Left lobe of liver (tissue), 2 donors: ENCODE data around the gene PCBP1. TPM values are rescaled to one million over a fixed set of nuclear protein-coding genes. Genes with fewer than 3 reads are reported as not detected.
"Not testable (repeated sequence)": the region's sequence is repeated elsewhere in the genome, so short reads cannot be mapped to it uniquely, and the experiment has no call there.

Source experiments
- ATAC-seq: fragments of 200-7000 bp; cut with Tn5 transposase; one replicate; pipeline ENCODE4 v1.9.1; 2020; ENCODE audit warnings: mild to moderate bottlenecking, moderate library complexity
- DNase-seq: peaks from one replicate; pipeline ENCODE4 v3.0.0-alpha.2; 2020; ENCODE audit warnings: low spot score
- total RNA-seq: library from RNA; stranded (reverse); gene quantifications from one replicate; pipeline ENCODE4 v1.2.1, GENCODE V29; 2021
- donor health status: DM: no; HTN: no; CAD: no; lungs with moderate emphysema.
- donor health status: DM: no; HTN: yes; CAD: no.

PCBP1 gene
- total RNA-seq, 1 donor from 2014 or later: 161 TPM

DNA sequence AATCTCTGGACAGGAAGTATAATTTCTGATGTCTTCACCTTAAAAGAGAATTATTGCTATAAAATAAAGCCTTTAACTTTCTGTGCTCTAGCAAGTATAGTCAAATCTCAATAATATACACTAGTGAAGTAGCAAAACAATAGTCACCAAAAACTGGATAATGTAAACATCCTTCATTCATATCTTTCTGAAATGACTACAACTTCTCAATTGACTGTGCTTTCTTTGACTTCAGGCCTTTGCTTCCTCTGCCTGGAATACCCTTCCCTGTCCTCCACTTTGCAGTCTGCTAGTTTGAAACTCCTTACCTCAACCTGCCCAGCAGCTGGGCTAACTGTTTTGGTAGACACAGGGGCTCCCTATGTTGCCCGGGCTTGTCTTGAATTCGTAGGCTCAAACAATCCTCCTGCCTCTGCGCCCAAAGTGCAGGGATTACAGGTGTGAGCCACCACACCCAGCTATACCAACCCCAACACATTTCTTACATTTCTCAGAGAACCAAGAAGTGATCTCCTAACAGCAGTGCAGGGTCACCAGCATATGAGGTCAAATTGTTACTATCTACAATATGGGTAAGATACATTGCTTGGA is 6.6 kb upstream of the PCBP1 start:
- DNase-seq (no peak), ATAC-seq (no peak)

DNA sequence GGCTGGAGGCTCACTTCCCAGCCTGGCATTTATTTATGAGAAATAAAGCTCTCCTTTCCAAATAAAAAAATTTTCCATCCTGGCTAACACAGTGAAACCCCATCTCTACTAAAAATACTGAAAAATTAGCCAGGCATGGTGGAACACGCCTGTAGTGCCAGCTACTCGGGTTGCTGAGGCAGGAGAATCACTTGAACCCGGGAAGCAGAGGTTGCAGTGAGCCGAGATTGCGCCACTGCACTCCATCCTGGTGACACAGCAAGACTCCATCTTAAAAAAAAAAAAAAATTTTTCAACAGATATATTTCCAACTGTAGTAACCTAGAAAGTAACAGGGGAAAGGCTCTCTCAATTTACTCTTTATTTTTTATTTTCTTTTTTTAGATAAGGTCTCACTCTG is 6.1 kb upstream of the PCBP1 start:
- ATAC-seq: no peak
- no peak for DNase-seq

DNA sequence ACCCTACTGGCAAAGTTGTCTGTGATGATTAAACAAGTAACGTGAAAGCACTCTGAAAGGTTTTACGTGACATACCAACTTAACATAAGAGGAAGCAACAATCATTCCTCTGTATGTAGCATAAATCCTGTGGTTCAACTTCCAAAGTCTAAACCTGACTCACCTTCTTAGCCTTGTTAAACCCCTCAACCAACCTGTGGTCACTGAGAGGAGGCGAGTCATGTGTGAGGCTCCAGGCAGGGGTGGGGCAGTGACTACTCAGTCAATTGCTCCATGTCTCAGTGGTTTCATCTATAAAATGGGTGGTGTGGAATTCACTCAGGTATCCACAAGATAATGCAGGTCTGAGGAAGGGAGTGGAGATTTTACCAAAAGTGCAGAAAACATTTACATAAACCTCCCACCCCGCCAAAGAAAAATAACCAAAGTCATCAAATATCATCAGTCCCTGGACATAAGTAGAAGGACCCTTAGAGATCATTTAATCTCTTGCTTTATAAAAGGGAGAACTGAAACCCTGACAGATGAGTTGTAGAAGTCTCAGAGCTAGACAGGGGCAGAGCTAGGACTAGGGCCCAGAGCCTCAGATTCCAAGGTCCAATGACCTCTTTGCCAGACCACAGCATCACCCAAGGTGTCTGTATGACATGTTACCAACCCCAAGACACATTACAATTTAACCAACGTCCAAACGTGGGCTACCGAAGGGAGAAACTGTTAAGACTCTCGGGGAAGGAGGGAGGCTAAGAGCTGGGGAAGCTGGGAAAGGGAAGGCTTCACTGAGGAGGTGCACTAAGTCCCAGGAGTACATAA is 3.7 kb upstream of the PCBP1 start:
- ATAC-seq (no peak), DNase-seq (no peak)

DNA sequence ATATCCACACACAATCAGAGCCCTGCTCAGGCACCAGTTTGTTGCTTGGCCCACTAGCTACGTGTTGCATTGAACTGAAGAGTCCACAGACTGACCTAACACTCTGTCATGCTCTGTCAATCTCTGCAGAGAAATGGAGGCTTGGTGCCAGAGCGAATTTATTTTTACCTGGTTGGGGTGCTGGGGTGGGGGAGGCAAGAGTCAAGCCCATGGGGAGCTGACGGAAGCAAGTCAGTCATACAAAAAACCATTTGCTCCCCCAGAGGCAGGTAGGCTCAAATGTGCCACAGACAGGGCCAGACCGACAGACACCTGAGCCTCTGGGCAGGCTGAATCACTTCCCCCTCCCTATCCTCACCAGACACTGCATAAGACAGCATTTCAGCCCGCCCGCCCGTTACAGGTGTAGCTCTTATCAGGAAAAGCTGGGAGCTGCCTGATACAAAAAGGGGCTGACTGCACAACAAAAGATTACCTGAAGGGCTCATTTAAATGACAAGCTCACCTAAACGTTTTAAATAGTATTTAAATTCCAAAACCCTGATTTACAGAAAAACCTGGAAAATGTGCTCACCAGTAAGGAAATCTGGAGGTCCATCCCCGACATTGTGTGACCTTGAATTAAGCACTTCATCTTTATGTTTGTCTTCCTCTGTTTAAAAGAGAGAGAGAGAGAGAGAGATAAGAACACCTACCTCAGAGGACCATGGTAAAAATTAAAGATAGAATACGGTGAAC is 2.1 kb upstream of the PCBP1 start:
- peak; percentile 49 for ATAC-seq
- DNase-seq: peak; percentile 75

DNA sequence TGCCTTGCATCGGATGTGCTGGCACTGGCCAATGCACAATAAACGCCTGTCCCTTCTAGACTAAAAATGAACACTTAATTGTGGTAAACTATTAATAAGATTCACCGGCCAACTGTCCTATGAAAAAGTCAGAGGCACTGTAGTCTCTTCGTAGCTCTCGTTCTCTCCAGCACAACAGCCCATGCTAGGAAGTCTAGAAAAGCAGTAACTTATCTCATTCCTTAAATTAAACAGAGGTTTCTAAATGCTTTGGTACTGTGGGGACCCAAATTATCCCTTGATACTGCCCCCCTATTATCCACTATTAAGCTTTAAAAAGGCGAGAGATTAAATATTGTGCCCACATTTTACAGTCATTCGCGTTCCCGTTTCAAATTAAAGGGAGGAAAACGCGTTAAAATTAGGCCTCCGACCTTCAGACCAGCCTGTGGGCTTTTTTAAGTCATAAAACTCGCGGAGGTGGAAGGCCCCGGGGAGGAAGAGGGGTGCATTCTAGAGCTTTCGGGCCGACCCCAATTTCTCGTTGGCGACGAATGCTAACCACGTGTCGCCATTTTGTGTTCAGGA is 1.5 kb upstream of the PCBP1 start:
- ATAC-seq (no peak), DNase-seq (no peak)

DNA sequence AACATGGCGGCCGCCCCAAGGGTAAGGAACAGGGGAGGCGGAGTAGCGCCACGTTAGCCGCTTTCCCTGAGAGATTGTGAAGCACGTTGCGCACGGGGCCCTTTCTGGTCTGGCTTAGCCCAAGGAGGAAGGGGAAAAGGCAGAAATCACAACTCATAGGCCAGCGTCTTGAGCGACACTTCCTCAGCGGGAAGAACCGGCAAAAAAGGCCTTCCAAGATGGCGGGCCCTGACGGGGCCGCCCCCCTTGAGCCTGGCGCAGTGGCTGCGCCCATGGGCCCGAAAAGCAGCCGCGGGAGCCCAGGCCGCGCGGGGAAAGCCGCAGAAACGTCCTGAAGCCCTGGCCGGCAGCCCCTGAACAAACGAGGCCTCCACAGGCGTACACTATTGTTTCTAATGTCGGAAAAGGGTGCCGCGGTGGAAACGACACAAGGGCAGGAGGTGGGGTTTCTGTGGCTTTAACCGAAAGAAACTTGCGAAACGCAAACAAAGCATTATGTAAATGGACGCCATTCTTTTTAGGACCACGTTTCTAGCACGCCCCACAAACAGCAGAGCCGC is 919 bp upstream of the PCBP1 start:
- peak; percentile 80 for DNase-seq
- ATAC-seq: peak; percentile 49

DNA sequence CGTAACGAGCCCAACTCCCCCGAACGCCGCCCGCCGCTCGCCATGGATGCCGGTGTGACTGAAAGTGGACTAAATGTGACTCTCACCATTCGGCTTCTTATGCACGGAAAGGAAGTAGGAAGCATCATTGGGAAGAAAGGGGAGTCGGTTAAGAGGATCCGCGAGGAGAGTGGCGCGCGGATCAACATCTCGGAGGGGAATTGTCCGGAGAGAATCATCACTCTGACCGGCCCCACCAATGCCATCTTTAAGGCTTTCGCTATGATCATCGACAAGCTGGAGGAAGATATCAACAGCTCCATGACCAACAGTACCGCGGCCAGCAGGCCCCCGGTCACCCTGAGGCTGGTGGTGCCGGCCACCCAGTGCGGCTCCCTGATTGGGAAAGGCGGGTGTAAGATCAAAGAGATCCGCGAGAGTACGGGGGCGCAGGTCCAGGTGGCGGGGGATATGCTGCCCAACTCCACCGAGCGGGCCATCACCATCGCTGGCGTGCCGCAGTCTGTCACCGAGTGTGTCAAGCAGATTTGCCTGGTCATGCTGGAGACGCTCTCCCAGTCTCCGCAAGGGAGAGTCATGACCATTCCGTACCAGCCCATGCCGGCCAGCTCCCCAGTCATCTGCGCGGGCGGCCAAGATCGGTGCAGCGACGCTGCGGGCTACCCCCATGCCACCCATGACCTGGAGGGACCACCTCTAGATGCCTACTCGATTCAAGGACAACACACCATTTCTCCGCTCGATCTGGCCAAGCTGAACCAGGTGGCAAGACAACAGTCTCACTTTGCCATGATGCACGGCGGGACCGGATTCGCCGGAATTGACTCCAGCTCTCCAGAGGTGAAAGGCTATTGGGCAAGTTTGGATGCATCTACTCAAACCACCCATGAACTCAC is 673 bp downstream of the PCBP1 start:
- peak; percentile 20 for ATAC-seq
- peak; percentile 71 for DNase-seq

DNA sequence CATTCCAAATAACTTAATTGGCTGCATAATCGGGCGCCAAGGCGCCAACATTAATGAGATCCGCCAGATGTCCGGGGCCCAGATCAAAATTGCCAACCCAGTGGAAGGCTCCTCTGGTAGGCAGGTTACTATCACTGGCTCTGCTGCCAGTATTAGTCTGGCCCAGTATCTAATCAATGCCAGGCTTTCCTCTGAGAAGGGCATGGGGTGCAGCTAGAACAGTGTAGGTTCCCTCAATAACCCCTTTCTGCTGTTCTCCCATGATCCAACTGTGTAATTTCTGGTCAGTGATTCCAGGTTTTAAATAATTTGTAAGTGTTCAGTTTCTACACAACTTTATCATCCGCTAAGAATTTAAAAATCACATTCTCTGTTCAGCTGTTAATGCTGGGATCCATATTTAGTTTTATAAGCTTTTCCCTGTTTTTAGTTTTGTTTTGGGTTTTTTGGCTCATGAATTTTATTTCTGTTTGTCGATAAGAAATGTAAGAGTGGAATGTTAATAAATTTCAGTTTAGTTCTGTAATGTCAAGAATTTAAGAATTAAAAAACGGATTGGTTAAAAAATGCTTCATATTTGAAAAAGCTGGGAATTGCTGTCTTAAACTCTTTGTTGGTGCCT is 1.4 kb downstream of the PCBP1 start:
- ATAC-seq: peak; percentile 2
- no peak for DNase-seq

DNA sequence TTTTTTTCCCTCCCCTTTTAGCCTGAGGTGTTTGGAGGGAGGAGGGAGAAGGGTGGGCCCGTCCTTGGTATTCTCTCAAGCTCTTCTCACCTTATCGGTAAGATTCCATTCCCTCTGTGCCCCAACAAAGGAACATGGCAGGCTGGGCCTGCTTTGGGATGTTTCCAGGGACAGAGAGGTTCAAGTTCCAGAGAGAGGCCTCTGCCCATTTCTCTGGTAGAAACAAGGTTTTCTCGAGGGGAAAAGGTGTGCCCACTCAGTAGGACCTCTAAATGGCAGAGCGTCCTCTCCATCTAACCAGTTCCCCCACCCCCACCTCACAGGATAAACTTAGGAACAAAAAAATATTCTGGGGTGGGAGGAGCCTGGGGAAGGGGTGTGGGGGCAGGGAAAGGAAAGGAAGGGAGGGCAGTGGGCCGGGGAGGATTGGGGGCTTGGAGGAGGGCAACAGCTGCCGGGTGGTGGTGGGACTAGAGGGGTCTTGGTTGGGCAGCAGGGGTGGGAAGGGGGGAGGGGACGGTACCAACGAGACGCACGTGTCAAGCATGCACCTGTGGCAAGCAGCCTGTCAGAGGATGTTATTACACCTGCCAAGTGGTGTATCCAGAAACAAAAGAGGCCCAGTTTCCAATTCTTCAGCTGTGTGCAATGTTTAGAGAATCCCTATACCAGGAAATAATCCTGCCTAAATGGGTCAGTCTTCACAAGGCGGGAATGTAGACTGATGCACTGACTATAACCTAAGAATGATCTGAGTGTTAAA is 2.1 kb downstream of the PCBP1 start:
- ATAC-seq: no peak
- DNase-seq: no peak

DNA sequence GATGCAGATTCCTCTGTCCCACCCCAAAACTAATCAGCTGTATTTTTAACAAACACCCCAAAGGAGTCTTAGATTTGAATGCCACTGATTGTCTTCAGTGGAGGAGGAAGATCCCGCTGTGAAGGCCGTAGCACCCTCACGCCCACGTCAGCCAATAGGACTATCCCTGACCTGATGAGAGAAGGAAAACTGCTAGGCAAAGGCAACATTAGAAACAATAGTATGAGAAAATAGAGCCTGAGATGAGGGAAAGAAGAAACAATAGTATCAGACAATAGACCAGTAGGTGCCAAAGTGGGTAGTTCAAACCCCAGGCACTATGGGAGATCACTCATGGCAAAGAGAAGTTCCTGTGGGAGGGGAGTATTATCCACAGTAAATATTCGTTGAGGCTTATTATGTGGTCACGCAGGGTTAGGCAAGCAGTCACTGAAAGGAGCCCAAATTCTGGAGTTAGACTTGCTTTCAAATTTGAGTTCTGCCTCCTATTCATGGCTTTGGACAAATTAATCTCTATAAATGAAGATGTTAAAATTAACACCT is 2.8 kb downstream of the PCBP1 start:
- ATAC-seq: no peak
- no peak for DNase-seq

DNA sequence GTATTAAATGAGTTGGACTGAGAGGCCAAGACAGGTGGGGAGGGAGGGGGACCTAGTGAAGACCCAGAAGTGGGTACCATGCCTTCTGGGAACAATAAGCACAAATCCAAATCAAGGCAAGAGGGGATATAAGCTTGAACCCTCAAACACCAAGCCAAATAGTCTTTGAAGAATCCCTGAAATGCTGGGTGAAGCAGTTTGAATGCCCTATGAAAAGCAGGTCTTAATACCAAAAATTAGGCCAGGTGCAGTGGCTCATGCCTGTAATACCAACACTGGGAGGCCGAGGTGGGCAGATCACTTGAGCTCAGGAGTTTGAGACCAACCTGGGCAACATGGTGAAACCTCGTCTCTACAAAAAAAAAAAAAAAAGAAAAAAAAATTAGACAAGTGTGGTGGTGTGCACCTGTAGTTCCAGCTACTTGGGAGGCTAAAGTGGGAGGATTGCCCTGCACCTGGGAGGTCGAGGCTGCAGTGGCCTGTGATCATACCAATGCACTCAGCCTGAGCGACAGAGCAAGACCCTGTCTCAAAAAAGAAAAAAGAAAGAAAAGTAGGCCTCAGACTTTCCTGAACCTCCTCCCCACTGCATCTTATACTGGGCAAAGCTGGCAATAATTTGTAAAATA is 3.5 kb downstream of the PCBP1 start:
- no peak for DNase-seq
- no peak for ATAC-seq

DNA sequence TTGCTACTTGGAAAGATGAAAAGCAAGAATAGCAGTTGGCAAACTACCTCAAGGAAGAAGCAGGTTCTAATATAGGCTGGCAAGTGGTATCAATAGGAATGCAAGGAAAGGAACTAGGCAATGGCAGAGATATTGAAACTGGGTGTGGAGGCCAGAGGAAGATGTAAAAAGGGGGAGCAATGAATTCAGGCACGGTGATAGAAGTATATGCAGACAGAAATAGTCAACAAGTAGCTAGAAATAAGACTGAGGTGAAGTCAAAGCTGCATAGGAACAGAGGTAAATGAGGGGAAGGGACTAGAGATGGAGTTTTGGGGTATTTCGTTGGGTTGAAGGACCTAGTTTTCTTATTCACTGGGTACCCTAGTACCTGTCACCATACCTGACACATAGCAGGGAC is 4.1 kb downstream of the PCBP1 start:
- no peak for ATAC-seq
- DNase-seq: no peak

DNA sequence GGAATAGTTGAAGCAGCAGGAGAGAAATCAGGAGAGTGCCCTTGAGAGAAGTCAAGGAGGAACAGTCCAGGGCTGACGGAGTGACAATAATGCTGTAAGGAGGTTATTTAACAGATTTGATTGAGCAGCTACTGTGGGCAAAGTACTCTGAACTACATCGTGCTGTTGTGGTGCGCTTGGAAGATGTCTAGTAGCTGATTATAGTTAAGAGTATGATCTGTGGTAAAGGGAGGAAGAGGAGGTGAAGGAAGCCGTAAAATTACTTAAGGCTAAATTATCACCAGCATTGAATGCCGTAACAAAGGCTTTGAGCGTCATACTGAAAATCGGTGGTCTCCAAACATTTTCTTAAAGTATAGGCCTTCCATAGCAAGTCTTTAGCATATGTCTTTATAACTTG is 4.5 kb downstream of the PCBP1 start:
- DNase-seq: no peak
- ATAC-seq: no peak

DNA sequence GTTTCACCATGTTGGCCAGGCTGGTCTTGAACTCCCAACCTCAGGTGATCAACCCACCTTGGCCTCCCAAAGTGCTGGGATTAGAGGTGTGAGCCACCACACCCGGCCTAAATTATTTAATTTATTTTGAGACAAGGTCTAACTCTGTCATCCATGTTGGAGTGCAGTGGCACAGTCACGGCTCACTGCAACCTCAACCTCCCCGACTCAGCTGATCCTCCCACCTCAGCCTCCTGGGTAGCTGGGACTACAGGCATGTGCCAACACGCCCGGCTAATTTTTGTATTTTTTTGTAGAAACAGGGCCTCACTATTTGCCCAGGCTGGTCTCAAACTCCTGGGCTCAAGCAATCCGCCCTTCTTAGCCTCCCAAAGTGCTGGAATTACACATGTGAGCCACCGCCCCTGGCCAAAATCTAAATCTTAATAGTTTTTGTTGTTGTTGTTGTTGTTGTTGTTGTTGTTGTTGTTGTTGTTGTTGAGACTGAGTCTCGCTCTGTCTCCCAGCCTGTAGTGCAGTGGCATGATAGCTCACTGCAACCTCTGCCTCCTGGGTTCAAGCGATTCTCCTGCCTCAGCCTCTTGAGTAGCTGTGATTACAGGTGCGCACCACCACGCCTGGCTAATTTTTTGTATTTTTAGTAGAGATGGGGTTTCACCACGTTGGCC is 5.4 kb downstream of the PCBP1 start:
- not testable (repeated sequence) for DNase-seq, ATAC-seq

DNA sequence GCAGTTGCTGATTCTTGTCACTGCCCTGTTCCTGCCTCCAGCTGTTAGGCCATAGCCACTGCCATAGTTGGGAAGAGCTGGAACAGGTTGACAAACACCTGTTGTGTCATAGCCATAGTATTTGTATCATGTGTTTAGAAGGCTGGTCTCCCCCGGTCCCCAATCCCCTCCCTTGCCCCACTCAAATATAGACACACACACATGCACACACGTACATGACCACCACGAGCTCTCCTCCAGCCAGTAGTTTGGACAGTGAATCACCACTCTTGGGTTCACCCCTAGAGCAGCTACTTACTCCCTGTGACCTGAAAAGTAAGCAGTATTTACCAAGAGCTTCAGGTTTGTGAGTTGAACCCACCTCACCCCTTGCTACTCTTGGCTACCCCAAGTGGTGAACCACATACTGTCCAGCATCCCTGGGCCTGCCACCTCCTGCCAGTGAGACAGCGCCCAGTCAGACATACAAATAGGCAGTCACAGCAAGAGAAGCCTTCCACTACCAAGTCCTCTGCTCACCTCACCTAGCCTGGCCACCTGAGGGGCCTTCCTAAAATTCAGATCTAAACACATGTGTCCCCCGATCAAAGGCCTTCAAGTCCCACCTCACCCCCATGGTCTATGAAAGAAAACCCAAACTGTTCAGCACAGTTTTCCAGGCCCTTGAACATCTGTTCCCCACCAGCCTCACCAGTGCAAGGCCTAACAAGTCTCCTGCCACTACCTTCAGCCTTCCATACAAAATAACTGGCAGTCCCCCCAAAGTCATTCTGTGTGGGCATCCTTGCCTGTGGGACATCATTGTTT is 7.1 kb downstream of the PCBP1 start:
- DNase-seq (no peak), ATAC-seq (peak; percentile 5)

DNA sequence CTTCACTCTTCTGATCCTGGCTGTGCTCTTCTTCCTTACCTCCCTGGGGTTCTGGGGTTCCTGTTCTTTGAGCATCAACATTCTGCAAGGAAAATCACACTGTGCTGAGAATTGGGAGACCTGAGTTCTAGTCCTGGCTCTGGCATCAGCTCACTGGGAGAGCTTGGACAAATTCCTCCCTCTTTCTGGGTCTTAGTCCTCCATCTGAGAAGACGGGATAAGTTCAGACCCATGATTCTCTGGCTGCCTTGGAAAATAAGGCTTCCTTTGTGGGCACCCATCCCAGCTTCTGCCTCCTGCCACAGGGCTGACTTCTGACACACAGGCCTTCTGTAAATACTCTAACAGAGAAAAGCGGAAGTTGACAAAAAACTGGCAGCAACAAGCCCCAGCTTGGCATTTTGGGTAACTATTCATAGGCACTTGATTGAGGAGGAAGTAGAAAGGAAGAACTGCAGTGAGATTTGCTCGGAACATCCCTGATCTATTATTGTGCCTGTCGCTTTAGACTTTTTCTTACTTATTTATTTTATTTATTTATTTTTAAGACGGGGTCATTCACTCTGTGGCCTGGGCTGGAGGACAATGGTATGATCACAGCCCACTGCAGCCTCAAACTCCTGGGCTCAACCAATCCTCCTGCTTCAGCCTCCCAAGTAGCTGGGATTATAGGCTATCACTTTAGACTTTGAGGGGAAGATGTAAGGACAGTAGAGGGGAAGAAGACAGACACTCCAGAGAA is 7.9 kb downstream of the PCBP1 start:
- ATAC-seq (peak; percentile 86), DNase-seq (peak; percentile 87)
